Left ventricle myocardium superior (tissue), 1 donor: ENCODE measurements around the gene IPO5. TPM values are rescaled to one million over a fixed set of nuclear protein-coding genes. Genes with fewer than 3 reads are reported as not detected.
"Not testable (repeated sequence)": the region's sequence is repeated elsewhere in the genome, so short reads cannot be mapped to it uniquely, and the experiment has no call there.

ENCODE experiments used
- ATAC-seq: fragments of 200-7000 bp; cut with Tn5 transposase; one replicate; pipeline ENCODE4 v1.9.1; 2020; ENCODE audit warnings: mild to moderate bottlenecking, moderate library complexity
- DNase-seq: peaks from one replicate; pipeline ENCODE4 v3.0.0-alpha.2; 2020
- intact Hi-C: fragments of 100-400 bp; cut with micrococcal nuclease; formaldehyde crosslinking; loops from one replicate; pipeline ENCODE4 v1.11.0; 2022
- total RNA-seq: library from RNA; stranded (reverse); fragmentation: NEBNext Ultra II Directional; extraction: Animal tissue kit (Norgen Biotek cat#: 25700); gene quantifications from one replicate; pipeline ENCODE4 v1.2.1, GENCODE V29; 2021
- donor health status: DM: no; HTN: yes; CAD: no; lungs with severe emphysema.

Gene IPO5
- total RNA-seq, 1 donor from 2014 or later, result 98.6 TPM

- ATAC-seq (no peak), DNase-seq (no peak)
- intact Hi-C loops, result no loop called here
Measured at GRCh38 chr13:97945792-97946419, 7.6 kb upstream of the IPO5 start.

GRCh38 chr13:97946951-97947588, 6.4 kb upstream of the IPO5 start:
- ATAC-seq (no peak), DNase-seq (no peak)
- intact Hi-C loops, result no loop called here

DNA sequence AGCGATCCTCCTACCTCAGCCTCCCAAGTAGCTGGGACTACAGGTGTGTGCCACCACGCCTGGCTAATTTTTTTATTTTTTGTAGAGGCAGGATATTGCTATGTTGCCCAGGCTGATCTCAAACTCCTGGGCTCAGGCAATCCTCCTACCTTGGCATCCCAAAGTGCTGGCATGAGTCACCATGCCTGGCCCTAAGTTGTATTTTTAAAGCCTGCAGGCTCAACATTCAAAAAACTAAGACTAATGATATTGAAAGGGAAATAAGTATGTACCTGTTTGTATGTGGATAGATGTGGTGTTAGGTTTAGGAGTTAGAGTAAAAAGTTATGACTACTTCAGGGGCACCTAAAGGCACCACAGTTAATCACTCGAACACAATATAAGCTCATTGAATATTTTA, 5.4 kb upstream of the IPO5 start:
- DNase-seq (no peak), ATAC-seq (no peak)
- intact Hi-C loops, result no loop called here

GRCh38 chr13:97949316-97949715, 4.2 kb upstream of the IPO5 start:
- intact Hi-C loops, DNase-seq, ATAC-seq: not testable (repeated sequence)

DNA sequence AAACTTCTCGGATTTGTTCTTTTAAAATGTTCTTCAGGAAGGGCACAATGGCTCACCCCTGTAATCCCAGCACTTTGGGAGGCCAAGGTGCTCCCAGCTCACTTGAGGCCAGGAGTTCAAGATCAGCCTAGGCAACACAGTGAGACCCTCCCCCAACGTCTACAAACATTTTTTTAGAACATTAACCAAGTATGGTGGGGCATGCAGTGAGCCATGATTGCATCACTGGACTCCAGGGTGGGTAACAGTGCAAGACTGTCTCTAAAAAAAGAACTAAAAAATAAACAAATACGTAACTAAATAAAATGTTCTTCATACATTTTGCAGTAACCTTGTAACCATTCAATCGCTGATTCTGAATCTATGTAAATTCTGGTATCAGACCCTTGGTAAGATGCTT, 2.1 kb upstream of the IPO5 start:
- DNase-seq (no peak), ATAC-seq (no peak)
- intact Hi-C loops, result no loop called here

DNA sequence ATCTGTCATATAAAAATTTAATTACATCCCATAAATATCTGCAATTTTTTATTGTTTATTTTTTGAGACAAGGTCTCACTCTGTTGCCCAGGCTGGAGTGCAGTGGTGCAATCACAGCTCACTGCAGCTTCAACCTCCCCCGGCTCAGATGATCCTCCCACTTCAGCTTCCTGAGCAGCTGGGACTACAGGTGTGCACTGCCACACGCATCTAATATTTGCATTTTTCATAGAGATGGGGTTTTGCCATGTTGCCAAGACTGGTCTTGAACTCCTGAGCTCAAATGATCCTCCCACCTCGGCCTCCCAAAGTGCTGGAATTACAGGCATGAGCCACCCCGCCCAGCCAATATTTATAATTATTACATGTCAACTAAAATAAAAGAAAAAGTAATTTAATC, 644 bp upstream of the IPO5 start:
- DNase-seq, ATAC-seq, intact Hi-C loops: not testable (repeated sequence)

DNA sequence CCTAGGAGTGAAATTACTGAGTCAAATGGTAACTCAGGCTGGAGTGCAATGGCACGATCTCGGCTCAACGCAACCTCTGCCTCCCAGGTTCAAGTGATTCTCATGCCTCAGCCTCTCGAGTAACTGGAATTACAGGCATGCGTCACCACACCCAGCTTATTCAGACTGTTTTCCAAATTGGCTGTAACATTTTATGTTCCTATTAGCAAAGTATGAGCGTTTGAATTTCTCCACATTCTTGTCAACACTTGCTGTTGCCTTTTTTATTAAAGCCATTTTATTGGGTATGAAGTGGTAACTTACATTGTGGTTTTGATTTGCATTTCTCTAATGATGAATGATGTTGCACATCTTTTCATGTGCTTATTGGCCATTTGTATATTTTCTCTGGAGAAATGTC, 7.9 kb downstream of the IPO5 start:
- intact Hi-C loops, result no loop called here
- no peak for DNase-seq
- ATAC-seq, result no peak

GRCh38 chr13:97962887-97963286, 9.4 kb downstream of the IPO5 start:
- no peak for DNase-seq
- intact Hi-C loops, result no loop called here
- no peak for ATAC-seq

- ATAC-seq (no peak), DNase-seq (no peak)
- intact Hi-C loops, result no loop called here
Measured at GRCh38 chr13:97967226-97967625, 13.8 kb downstream of the IPO5 start.

DNA sequence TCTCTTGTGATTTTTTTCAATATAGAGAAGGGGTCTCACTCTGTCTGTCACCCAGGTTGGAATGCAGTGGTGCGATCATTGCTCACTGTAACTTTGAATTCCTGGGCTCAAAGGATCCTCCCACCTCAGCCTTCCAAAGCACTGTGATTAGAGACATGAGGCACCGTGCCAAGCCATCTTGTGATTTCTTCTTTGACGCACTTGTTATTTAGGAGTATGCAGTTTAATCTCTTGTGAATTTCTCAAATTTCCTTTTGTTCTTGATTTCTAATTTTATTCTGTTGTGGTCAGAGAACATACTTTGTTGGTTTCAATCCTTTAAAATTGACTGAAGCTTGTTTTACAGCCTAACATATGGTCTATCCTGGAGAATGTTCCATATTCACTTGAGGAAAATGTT, 14.5 kb downstream of the IPO5 start:
- ATAC-seq (no peak), DNase-seq (no peak)
- intact Hi-C loops, result no loop called here

- ATAC-seq (no peak), DNase-seq (no peak)
- intact Hi-C loops, result no loop called here
Measured at GRCh38 chr13:97971519-97971918, 18.0 kb downstream of the IPO5 start.

- DNase-seq, result no peak
Measured at GRCh38 chr13:97974773-97975172, 21.3 kb downstream of the IPO5 start.

GRCh38 chr13:97975280-97975847, 21.9 kb downstream of the IPO5 start:
- no peak for ATAC-seq
- no peak for DNase-seq
- intact Hi-C loops, result no loop called here

More at GRCh38 chr13:97974773-97975172, 21.3 kb downstream of the IPO5 start:
- no peak for ATAC-seq
- intact Hi-C loops, result no loop called here

GRCh38 chr13:97975848-97976609, 22.6 kb downstream of the IPO5 start:
- peak; percentile 96 for DNase-seq
- intact Hi-C loops, result no loop called here
- peak; percentile 99 for ATAC-seq

GRCh38 chr13:97976610-97977521, 23.4 kb downstream of the IPO5 start:
- peak; percentile 29 for ATAC-seq
- peak; percentile 54 for DNase-seq
- intact Hi-C loops, result no loop called here

DNA sequence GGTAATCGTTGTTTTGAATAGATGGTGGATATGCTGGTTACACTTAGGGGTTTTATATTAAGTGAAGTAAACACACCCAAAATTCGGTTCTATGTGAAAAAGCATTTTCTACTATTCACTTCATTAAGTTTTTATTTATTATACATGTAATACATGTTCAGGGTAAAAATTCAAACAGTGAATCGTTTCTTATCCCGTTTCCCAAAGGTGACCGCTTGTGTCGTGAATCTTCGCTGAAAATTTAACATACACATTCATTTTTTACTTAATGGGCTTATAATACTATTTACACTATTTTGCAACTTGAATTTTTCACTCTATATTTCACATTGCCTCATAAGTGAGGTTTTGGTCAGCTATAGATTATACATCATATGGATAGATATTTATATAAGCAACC, 24.5 kb downstream of the IPO5 start:
- DNase-seq (no peak), ATAC-seq (no peak)
- intact Hi-C loops, result no loop called here

DNA sequence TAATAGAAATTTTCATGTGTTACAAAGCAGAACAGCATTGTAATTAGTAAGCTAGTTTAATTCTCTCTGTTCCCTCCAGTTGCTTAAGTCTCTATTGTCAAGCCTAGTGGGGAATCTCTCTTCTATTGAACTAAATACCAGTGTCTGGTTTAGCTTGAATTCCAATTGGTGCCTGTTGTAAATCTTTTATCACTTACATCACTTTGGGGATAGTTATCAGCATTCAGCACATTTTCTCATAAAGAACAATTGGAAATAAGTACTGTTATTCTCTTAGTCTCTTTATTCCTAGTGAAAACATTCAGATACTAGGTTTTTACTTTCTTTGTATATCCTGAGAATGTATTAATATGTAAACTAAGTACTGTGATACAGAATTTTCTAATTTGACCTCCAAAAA, 25.2 kb downstream of the IPO5 start:
- no peak for DNase-seq

GRCh38 chr13:97979051-97979450, 25.6 kb downstream of the IPO5 start:
- DNase-seq, result no peak
- no peak for ATAC-seq
- intact Hi-C loops, result no loop called here

More for the DNA sequence above, 25.2 kb downstream of the IPO5 start:
- intact Hi-C loops, result no loop called here
- ATAC-seq, result no peak

GRCh38 chr13:97979556-97979955, 26.1 kb downstream of the IPO5 start:
- ATAC-seq (no peak), DNase-seq (no peak)
- intact Hi-C loops, result no loop called here
